ENCODE measurements around the gene MAPK4.

MAPK4 gene

GRCh38 chr18:50738098-50738757 lies 178.3 kb downstream of the MAPK4 start:
- no peak for TF ChIP-seq CTCF (IDR thresholded peaks at IDR 0.05; ENCODE audit: control insufficient read depth, insufficient read depth, low read depth, low read length, missing control alignments)
- DNase-seq (ENCODE audit: low read depth): no peak
- H3K4me3 ChIP-seq (ENCODE audit: control insufficient read depth, low read depth, low read length): no peak overlapping the region

- no peak overlapping the region for H3K4me3 ChIP-seq (ENCODE audit: control insufficient read depth, low read depth, low read length)
- no peak for TF ChIP-seq CTCF (IDR thresholded peaks at IDR 0.05; ENCODE audit: control insufficient read depth, insufficient read depth, low read depth, low read length, missing control alignments)
- no peak for DNase-seq (ENCODE audit: low read depth)
These were observed 183.1 kb downstream of the MAPK4 start for GRCh38 chr18:50742952-50743351.

GRCh38 chr18:50744253-50744652 lies 184.4 kb downstream of the MAPK4 start:
- no peak overlapping the region for H3K4me3 ChIP-seq (ENCODE audit: control insufficient read depth, low read depth, low read length)
- DNase-seq (ENCODE audit: low read depth): no peak
- no peak for TF ChIP-seq CTCF (IDR thresholded peaks at IDR 0.05; ENCODE audit: control insufficient read depth, insufficient read depth, low read depth, low read length, missing control alignments)

- H3K4me3 ChIP-seq (ENCODE audit: control insufficient read depth, low read depth, low read length): no peak overlapping the region
- no peak for DNase-seq (ENCODE audit: low read depth)
- no peak for TF ChIP-seq CTCF (IDR thresholded peaks at IDR 0.05; ENCODE audit: control insufficient read depth, insufficient read depth, low read depth, low read length, missing control alignments)
These were observed 186.1 kb downstream of the MAPK4 start for GRCh38 chr18:50745945-50746344.

GRCh38 chr18:50747849-50748242 lies 188.0 kb downstream of the MAPK4 start:
- H3K4me3 ChIP-seq (ENCODE audit: control insufficient read depth, low read depth, low read length): no peak overlapping the region
- no peak for DNase-seq (ENCODE audit: low read depth)
- TF ChIP-seq CTCF (IDR thresholded peaks at IDR 0.05; ENCODE audit: control insufficient read depth, insufficient read depth, low read depth, low read length, missing control alignments): no peak

- DNase-seq (ENCODE audit: low read depth): no peak
- TF ChIP-seq CTCF (IDR thresholded peaks at IDR 0.05; ENCODE audit: control insufficient read depth, insufficient read depth, low read depth, low read length, missing control alignments): no peak
- H3K4me3 ChIP-seq (ENCODE audit: control insufficient read depth, low read depth, low read length): no peak overlapping the region
These were observed 188.6 kb downstream of the MAPK4 start for GRCh38 chr18:50748243-50749229.

Data from AG09309 (cell line).